HCT116 (cell line): ENCODE results near the gene OCEL1. TPM values are rescaled to one million over a fixed set of nuclear protein-coding genes. Genes with fewer than 3 reads are reported as not detected.

Source experiments
- ATAC-seq: fragments of 200-7000 bp; cut with Tn5 transposase; 2 replicates; pipeline ENCODE4 v1.9.1; 2020; ENCODE audit warnings: mild to moderate bottlenecking, moderate library complexity
- BruUV-seq: library from RNA; stranded (reverse); fragments of 400-500 nt; replicated peaks from 2 replicates; lab custom pipeline; 2021; lab: Mats Ljungman, UMichigan
- CTCF ChIA-PET: fragments of 300-600 bp; sonication (Branson Sonifier 250); formaldehyde crosslinking; loops from one replicate; lab custom pipeline; 2021; ENCODE audit warnings: antibody characterized with exemption; lab: Charles Lee
- POLR2A ChIA-PET: fragments of 300-600, 350-600 bp; sonication (Branson Sonifier 250); formaldehyde crosslinking; loops from one replicate; lab custom pipeline; 2021; ENCODE audit warnings: antibody characterized with exemption; lab: Charles Lee
- RAD21 ChIA-PET, 2 experiments: fragments of 300-600 bp; sonication (Branson Sonifier 250); formaldehyde crosslinking; loops; one replicate each; lab custom pipeline; 2023; ENCODE audit warnings: low total read pairs in 2 of 2; ENCODE audit not compliant: uncharacterized antibody in 2 of 2, unreplicated experiment in 2 of 2, low non-redundant PET in 1 of 2; lab: Charles Lee
- DNase-seq: peaks from one replicate; pipeline ENCODE4 v3.0.0-alpha.2; 2010; ENCODE audit warnings: low read depth, low spot score
- H2AFZ ChIP-seq: fragments of 200-600 bp; shearing (Covaris generic), sonication (generic); 2 replicates; pipeline ENCODE4 v1.6.1; 2017; ENCODE audit warnings: low read depth, mixed run types, mixed read lengths, antibody characterized with exemption, low read length; ENCODE audit not compliant: poor library complexity, severe bottlenecking
- H3K27ac ChIP-seq: 2 replicates; pipeline ENCODE4 v1.5.1; 2012; ENCODE audit warnings: low read depth, low read length
- H3K27me3 ChIP-seq: fragments of 200-600 bp; sonication (generic); 2 replicates; pipeline ENCODE4 v1.6.1; 2016; ENCODE audit warnings: mixed run types, low read length, mixed read lengths; ENCODE audit not compliant: insufficient read depth
- H3K36me3 ChIP-seq, 2 experiments: fragments of 200-500 bp in 1 of 2; fragments of 200-600 bp in 1 of 2; sonication (Bioruptor generic) in 1 of 2; sonication (generic) in 1 of 2; 2 replicates each; pipeline versions ENCODE4 v1.5.1 to v1.6.1; 2014 to 2016; ENCODE audit warnings: low read length in 2 of 2, inconsistent platforms in 1 of 2, mixed read lengths in 1 of 2, mixed run types in 1 of 2; ENCODE audit not compliant: insufficient read depth in 2 of 2, control insufficient read depth in 1 of 2
- H3K4me1 ChIP-seq, 2 experiments: fragments of 200-600 bp in 1 of 2; sonication (generic) in 1 of 2; 2 replicates each; pipeline versions ENCODE4 v1.5.1 to v1.6.1; 2012 to 2017; ENCODE audit warnings: low read length in 2 of 2, inconsistent platforms in 1 of 2, mild to moderate bottlenecking in 1 of 2, mixed read lengths in 1 of 2, mixed run types in 1 of 2, moderate library complexity in 1 of 2; ENCODE audit not compliant: insufficient read depth in 2 of 2, control insufficient read depth in 1 of 2
- H3K4me2 ChIP-seq: fragments of 200-600 bp; sonication (generic); 2 replicates; pipeline ENCODE4 v1.6.1; 2017; ENCODE audit warnings: mixed run types, low read length, mixed read lengths
- H3K4me3 ChIP-seq, 2 experiments: fragments of 200-600 bp in 1 of 2; sonication (generic) in 1 of 2; replicated peaks in 1 of 2; 2 replicates each; pipeline ENCODE4 v1.5.1; 2011 to 2016; ENCODE audit warnings: low read length in 2 of 2, control low read depth in 1 of 2, low read depth in 1 of 2, mild to moderate bottlenecking in 1 of 2, mixed read lengths in 1 of 2, mixed run types in 1 of 2
- H3K79me2 ChIP-seq: fragments of 200-600 bp; sonication (generic); 2 replicates; pipeline ENCODE4 v1.6.1; 2017; ENCODE audit warnings: mild to moderate bottlenecking, mixed run types, low read length, moderate library complexity, mixed read lengths; ENCODE audit not compliant: insufficient read depth
- H3K9ac ChIP-seq: fragments of 200-600 bp; sonication (generic); 2 replicates; pipeline ENCODE4 v1.6.1; 2016; ENCODE audit warnings: low read length, mixed read lengths
- H3K9me2 ChIP-seq: fragments of 200-600 bp; sonication (generic), shearing (Covaris generic); 2 replicates; pipeline ENCODE4 v1.6.1; 2017; ENCODE audit warnings: mixed run types, mild to moderate bottlenecking, moderate library complexity; ENCODE audit not compliant: insufficient read depth
- H3K9me3 ChIP-seq, 2 experiments: fragments of 200-500 bp in 1 of 2; fragments of 200-600 bp in 1 of 2; sonication (Bioruptor generic) in 1 of 2; sonication (generic) in 1 of 2; 2 replicates each; pipeline ENCODE4 v1.6.1; 2014 to 2017; ENCODE audit warnings: low read length in 2 of 2, mixed read lengths in 2 of 2, inconsistent platforms in 1 of 2, low read depth in 1 of 2, mild to moderate bottlenecking in 1 of 2, mixed run types in 1 of 2, moderate library complexity in 1 of 2; ENCODE audit not compliant: control insufficient read depth in 1 of 2, insufficient read depth in 1 of 2
- H4K20me1 ChIP-seq: fragments of 200-600 bp; sonication (generic), shearing (Covaris generic); 2 replicates; pipeline ENCODE4 v1.6.1; 2017; ENCODE audit warnings: mixed run types, mild to moderate bottlenecking, moderate library complexity; ENCODE audit not compliant: insufficient read depth
- ATF3 ChIP-seq: IDR thresholded peaks from 2 replicates; pipeline ENCODE4 v1.6.1; 2012
- CBX3 ChIP-seq: IDR thresholded peaks from 2 replicates; pipeline ENCODE4 v1.6.1; 2012; ENCODE audit warnings: low read depth
- CEBPB ChIP-seq: IDR thresholded peaks from 2 replicates; pipeline ENCODE4 v1.6.1; 2012; ENCODE audit warnings: low read depth
- CTCF ChIP-seq, 3 experiments: fragments of 200-600 bp in 1 of 3; sonication (generic) in 1 of 3; IDR thresholded peaks in 2 of 3; conservative IDR thresholded peaks in 1 of 3; 2 replicates each; pipeline ENCODE4 v1.5.1; 2012 to 2017; ENCODE audit warnings: low read depth in 2 of 3, low read length in 2 of 3, antibody characterized with exemption in 1 of 3, borderline replicate concordance in 1 of 3, control low read depth in 1 of 3, mild to moderate bottlenecking in 1 of 3, mixed read lengths in 1 of 3, mixed run types in 1 of 3, moderate library complexity in 1 of 3; ENCODE audit not compliant: insufficient read depth in 1 of 3
- EGR1 ChIP-seq: IDR thresholded peaks from 2 replicates; pipeline ENCODE4 v1.6.1; 2012; ENCODE audit warnings: low read depth
- ELF1 ChIP-seq: IDR thresholded peaks from 2 replicates; pipeline ENCODE4 v1.6.1; 2012; ENCODE audit warnings: low read depth, borderline replicate concordance
- EZH2 ChIP-seq: fragments of 200-600 bp; sonication (generic); IDR thresholded peaks from 2 replicates; pipeline ENCODE4 v1.6.1; 2017; ENCODE audit warnings: antibody characterized with exemption, mixed run types
- EZH2phosphoT487 ChIP-seq: fragments of 200-600 bp; IDR thresholded peaks from 2 replicates; pipeline ENCODE4 v1.6.1; 2018; ENCODE audit warnings: antibody characterized with exemption, borderline replicate concordance
- FOSL1 ChIP-seq: IDR thresholded peaks from 2 replicates; pipeline ENCODE4 v1.6.1; 2012; ENCODE audit warnings: low read depth
- JUND ChIP-seq: IDR thresholded peaks from 2 replicates; pipeline ENCODE4 v1.6.1; 2012
- MAX ChIP-seq: IDR thresholded peaks from 2 replicates; pipeline ENCODE4 v1.6.1; 2012
- POLR2A ChIP-seq: IDR thresholded peaks from 2 replicates; pipeline ENCODE4 v1.7.0; 2011; ENCODE audit warnings: borderline replicate concordance; ENCODE audit not compliant: insufficient read depth, insufficient read length; ENCODE audit errors: extremely low read depth
- POLR2AphosphoS5 ChIP-seq: IDR thresholded peaks from 2 replicates; pipeline ENCODE4 v1.6.1; 2011; ENCODE audit warnings: mild to moderate bottlenecking, low read depth, low read length, moderate library complexity
- SIN3A ChIP-seq: IDR thresholded peaks from 2 replicates; pipeline ENCODE4 v1.6.1; 2012; ENCODE audit warnings: low read depth
- SP1 ChIP-seq: IDR thresholded peaks from 2 replicates; pipeline ENCODE4 v1.6.1; 2012; ENCODE audit warnings: low read depth
- SRF ChIP-seq: IDR thresholded peaks from 2 replicates; pipeline ENCODE4 v1.6.1; 2012; ENCODE audit warnings: low read depth
- TCF7L2 ChIP-seq: IDR thresholded peaks from 2 replicates; pipeline ENCODE4 v1.7.0; 2011; ENCODE audit warnings: borderline replicate concordance, inconsistent platforms; ENCODE audit not compliant: insufficient read depth, insufficient read length; ENCODE audit errors: extremely low read depth
- YY1 ChIP-seq: IDR thresholded peaks from 2 replicates; pipeline ENCODE4 v1.6.1; 2011; ENCODE audit warnings: low read length, low read depth, moderate library complexity, mild to moderate bottlenecking; ENCODE audit not compliant: insufficient replicate concordance; ENCODE audit errors: extremely low read depth
- ZBTB33 ChIP-seq: IDR thresholded peaks from 2 replicates; pipeline ENCODE4 v1.6.1; 2011; ENCODE audit warnings: mild to moderate bottlenecking, low read length, moderate library complexity; ENCODE audit not compliant: insufficient replicate concordance; ENCODE audit errors: extremely low read depth
- ZFX ChIP-seq: fragments of 450-650 bp; IDR thresholded peaks from 2 replicates; pipeline ENCODE4 v1.6.1; 2017
- intact Hi-C: fragments of 100-400 bp; cut with micrococcal nuclease; formaldehyde crosslinking; loops from 2 replicates; pipeline ENCODE4 v1.10.0; 2022
- total RNA-seq: library from RNA; stranded (reverse); gene quantifications from one replicate; pipeline ENCODE4 v1.2.1, GENCODE V29; 2021; ENCODE audit not compliant: unreplicated experiment

OCEL1 gene
- total RNA-seq, 1 experiment from 2014 or later, result 39.8 TPM

- Histone ChIP-seq H3K9me2 (no peaks in the 10 kb centered on the region), H4K20me1 (no peaks in the 10 kb centered on the region), H3K27ac (no peak overlapping the region), H3K9me3 (no peaks in the 10 kb centered on the region), H3K79me2 (no peaks in the 10 kb centered on the region), H3K4me3 (no peak overlapping the region), H3K36me3 (peaks cover 18 to 28% of the 10 kb centered on the region in 2 experiments; a peak in 3 of 4 replicates), H3K27me3 (no peaks in the 10 kb centered on the region), H2AFZ (no peak overlapping the region), H3K4me2 (no peak overlapping the region), H3K9ac (no peak overlapping the region), H3K4me1 (0 out of 4 replicates have a peak, but pooled peaks cover 0 to 3% of the 10 kb centered on the region in 2 experiments)
- intact Hi-C loops, result no loop called here
- BruUV-seq, result no TSS peak
- DNase-seq, result no peak
- TF ChIP-seq YY1 (no peak), EGR1 (no peak), POLR2A (no peak), ELF1 (no peak), ATF3 (no peak), CTCF (IDR thresholded peaks at IDR 0.05 in 2 of 3, conservative IDR thresholded peaks at IDR 0.05 in 1 of 3; ENCODE audit: borderline replicate concordance in 1 of 3, insufficient read depth in 1 of 3, low read depth in 2 of 3, low read length in 2 of 3) (no peak), ZFX (no peak), MAX (no peak), CBX3 (no peak), POLR2AphosphoS5 (no peak), JUND (no peak), SIN3A (no peak), ZBTB33 (no peak), EZH2phosphoT487 (no peak), CEBPB (no peak), FOSL1 (no peak), SRF (no peak), EZH2 (no peak), SP1 (no peak), TCF7L2 (no peak)
- no peak for ATAC-seq
- RAD21 ChIA-PET, result no interaction called here
- CTCF ChIA-PET, result no interaction called here
- POLR2A ChIA-PET, result no interaction called here
Observed at GRCh38 chr19:17197666-17198065, 28.4 kb upstream of the OCEL1 start.
